Vagina (tissue), 2 donors: ENCODE data around the gene BSND. TPM values are rescaled to one million over a fixed set of nuclear protein-coding genes. Genes with fewer than 3 reads are reported as not detected.
"Not testable (repeated sequence)": the region's sequence is repeated elsewhere in the genome, so short reads cannot be mapped to it uniquely, and the experiment has no call there.

Experiments used
- DNase-seq, 2 donors: peaks; one replicate each; pipeline ENCODE4 v3.0.0-alpha.2; 2017; ENCODE audit errors: extremely low spot score in 2 of 2
- H3K27ac ChIP-seq: fragments of 200-600 bp; sonication (generic); one replicate; pipeline ENCODE4 v1.5.1; 2019
- H3K27me3 ChIP-seq: fragments of 200-600 bp; sonication (generic); one replicate; pipeline ENCODE4 v1.5.1; 2019
- H3K36me3 ChIP-seq, 2 donors: fragments of 200-600 bp; sonication (generic); one replicate each; pipeline ENCODE4 v1.5.1; 2017 to 2019
- H3K4me1 ChIP-seq: fragments of 200-600 bp; sonication (generic); one replicate; pipeline ENCODE4 v1.5.1; 2019
- H3K4me3 ChIP-seq, 2 donors: fragments of 200-600 bp; sonication (generic); 1 replicate in 1 of 2; 2 replicates in 1 of 2; pipeline ENCODE4 v1.5.1; 2016 to 2019
- H3K9me3 ChIP-seq: fragments of 200-600 bp; sonication (generic); one replicate; pipeline ENCODE4 v1.5.1; 2019
- POLR2A ChIP-seq, 2 donors: fragments of 450-650 bp; IDR thresholded peaks; one replicate each; pipeline ENCODE4 v1.6.1; 2017; ENCODE audit warnings: antibody characterized with exemption in 2 of 2, mild to moderate bottlenecking in 2 of 2, moderate library complexity in 2 of 2
- POLR2AphosphoS5 ChIP-seq, 2 donors: sonication (generic); formaldehyde crosslinking; IDR thresholded peaks; one replicate each; pipeline ENCODE4 v1.9.0; 2017; ENCODE audit warnings: antibody characterized with exemption in 2 of 2, mild to moderate bottlenecking in 2 of 2, low read depth in 1 of 2; ENCODE audit not compliant: insufficient read depth in 1 of 2
- intact Hi-C: fragments of 100-400 bp; cut with DNase I; formaldehyde crosslinking; loops from one replicate; pipeline ENCODE4 v1.15.1; 2023
- total RNA-seq: library from RNA; depleted of rRNA; stranded (reverse); fragments of >200 nt; gene quantifications from one replicate; pipeline ENCODE4 v1.2.3, GENCODE V29; 2016
- TF ChIP-seq, protein P1 (sequence below), 3 experiments: fragments of 450-650 bp in 2 of 3; fragments of 200-600 bp in 1 of 3; sonication (generic) in 1 of 3; IDR thresholded peaks; one replicate each; pipeline ENCODE4 v1.5.1; 2017 to 2019; ENCODE audit warnings: antibody characterized with exemption in 3 of 3, mild to moderate bottlenecking in 2 of 3, moderate library complexity in 2 of 3

BSND gene
- total RNA-seq, 1 donor from 2014 or later: not detected

DNA sequence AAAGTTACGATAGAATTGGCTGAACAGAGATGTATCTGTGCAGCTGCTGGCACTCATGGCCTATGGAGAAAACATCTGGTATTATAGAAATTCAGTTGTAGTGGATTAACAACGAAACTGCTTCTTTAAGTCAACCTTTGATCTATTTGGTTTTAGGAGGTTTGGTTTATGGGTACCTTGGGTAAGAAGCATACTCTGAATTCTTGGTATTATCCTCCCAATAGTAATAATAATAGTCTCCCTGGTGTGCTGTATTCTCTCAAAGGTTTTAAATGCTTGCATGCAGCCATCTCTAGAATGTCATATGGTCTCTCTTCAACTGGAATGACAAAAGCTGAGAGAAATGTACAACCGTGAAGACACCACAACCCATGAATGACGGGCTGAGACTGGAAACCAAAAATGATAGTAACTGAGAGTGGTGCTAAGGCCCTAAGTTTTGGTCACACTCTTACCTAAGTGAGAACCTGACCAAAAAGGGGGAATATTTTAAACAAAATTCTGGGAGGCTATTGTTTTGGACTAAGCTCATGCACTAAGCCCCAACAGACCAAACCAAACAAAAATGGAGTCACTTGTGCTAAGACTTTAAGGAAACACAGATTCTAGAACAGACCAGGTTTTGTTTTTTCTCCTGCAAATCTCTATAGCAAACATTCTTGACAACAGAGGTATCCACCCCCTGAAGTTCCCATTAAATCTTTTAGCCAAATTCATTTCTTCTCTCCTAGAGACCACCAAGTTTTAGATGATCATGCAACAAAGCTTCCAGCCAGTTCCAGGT is 35.9 kb upstream of the BSND start:
- no peak overlapping the region for H3K4me3 ChIP-seq
- no peaks in the 10 kb centered on the region for H3K4me1 ChIP-seq
- no peak overlapping the region for H3K27ac ChIP-seq
- DNase-seq: no peak
- H3K36me3 ChIP-seq: no peaks in the 10 kb centered on the region
- no peaks in the 10 kb centered on the region for H3K27me3 ChIP-seq
- intact Hi-C loops: no loop called here
- H3K9me3 ChIP-seq: no peaks in the 10 kb centered on the region
- TF ChIP-seq POLR2AphosphoS5 (IDR thresholded peaks at IDR 0.05; ENCODE audit: insufficient read depth in 1 of 2, low read depth in 1 of 2) (no peak), POLR2A (IDR thresholded peaks at IDR 0.05) (no peak)
- TF ChIP-seq, protein P1, sequence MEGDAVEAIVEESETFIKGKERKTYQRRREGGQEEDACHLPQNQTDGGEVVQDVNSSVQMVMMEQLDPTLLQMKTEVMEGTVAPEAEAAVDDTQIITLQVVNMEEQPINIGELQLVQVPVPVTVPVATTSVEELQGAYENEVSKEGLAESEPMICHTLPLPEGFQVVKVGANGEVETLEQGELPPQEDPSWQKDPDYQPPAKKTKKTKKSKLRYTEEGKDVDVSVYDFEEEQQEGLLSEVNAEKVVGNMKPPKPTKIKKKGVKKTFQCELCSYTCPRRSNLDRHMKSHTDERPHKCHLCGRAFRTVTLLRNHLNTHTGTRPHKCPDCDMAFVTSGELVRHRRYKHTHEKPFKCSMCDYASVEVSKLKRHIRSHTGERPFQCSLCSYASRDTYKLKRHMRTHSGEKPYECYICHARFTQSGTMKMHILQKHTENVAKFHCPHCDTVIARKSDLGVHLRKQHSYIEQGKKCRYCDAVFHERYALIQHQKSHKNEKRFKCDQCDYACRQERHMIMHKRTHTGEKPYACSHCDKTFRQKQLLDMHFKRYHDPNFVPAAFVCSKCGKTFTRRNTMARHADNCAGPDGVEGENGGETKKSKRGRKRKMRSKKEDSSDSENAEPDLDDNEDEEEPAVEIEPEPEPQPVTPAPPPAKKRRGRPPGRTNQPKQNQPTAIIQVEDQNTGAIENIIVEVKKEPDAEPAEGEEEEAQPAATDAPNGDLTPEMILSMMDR (IDR thresholded peaks at IDR 0.05): no peak

DNA sequence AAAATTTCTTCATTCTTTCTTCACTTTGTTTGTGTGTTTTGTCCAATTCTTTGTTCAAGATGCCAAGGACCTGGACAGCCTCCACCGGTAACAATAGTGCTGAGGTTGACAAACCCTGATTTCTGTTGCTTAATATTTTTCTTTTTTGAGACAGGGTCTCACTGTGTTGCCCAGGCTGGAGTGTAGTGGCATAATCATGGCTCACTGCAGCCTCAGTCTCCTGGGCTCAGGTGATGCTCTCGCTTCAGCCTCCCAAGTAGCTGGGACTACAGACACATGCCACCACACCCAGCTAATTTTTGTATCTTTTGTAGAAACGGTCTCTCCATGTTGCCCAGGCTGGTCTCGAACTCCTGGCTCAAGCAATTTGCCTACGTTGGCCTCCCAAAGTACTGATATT is 34.9 kb upstream of the BSND start:
- H3K27me3 ChIP-seq, DNase-seq, H3K4me3 ChIP-seq, intact Hi-C loops, H3K9me3 ChIP-seq, H3K27ac ChIP-seq, H3K36me3 ChIP-seq, H3K4me1 ChIP-seq: not testable (repeated sequence)

DNA sequence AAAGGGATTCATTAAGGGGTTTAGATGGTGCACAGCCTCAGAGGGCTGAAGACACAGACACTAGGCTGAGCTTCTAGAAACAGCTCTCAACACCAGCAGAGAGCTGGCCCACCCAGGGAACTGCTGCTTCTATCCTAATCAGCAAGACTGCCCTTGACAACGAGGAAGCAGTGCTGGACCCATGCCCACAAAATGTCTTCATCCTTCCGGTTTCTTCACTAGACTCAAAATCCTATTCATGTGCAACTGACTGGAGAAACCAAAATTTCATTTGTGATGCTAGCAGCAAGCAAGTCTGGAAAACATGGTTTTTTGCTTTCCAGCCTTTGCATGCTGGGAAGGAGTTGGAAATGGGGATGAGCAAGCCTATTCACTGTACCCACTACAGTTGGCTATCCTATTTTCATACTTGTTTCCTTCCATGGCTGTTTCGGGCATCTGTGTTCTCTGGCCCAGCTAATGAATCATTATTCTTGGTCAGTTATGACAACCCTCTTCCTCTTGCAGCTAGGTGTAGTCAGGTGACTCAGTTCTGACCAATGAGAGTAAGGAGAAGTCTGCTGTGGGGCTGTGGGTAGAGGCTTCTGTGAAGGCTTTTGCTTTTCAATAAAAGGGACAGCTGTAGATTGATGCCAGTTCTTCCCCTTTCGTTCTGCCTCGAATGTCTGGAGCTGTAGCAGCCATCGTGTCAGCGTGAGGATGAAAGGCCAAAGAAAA is 33.0 kb upstream of the BSND start:
- no peaks in the 10 kb centered on the region for H3K9me3 ChIP-seq
- DNase-seq: no peak

DNA sequence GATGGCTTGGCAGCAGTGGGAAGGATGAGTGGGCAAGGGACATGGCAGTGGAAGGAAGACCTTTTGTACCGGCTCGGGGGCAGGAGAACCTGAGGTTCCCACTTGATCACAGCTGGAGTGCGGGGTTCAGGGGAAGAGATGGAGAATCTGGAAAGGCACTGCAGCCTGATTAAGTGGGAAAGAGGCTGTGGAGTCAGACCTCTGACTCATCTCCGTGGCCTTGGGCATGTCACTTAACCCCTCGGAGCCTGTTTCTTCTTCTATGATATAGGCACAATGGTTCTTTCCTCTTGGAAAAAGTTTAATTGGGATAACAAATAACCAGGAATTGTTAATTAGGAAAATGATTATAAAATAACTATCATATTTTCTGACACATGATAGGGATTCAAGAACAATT is 31.4 kb upstream of the BSND start:
- Histone ChIP-seq H3K4me3 (no peak overlapping the region), H3K27me3 (no peaks in the 10 kb centered on the region), H3K27ac (no peak overlapping the region), H3K36me3 (no peaks in the 10 kb centered on the region), H3K4me1 (no peaks in the 10 kb centered on the region), H3K9me3 (no peaks in the 10 kb centered on the region)
- intact Hi-C loops: no loop called here
- TF ChIP-seq, protein P1 (IDR thresholded peaks at IDR 0.05): no peak
- TF ChIP-seq POLR2AphosphoS5 (IDR thresholded peaks at IDR 0.05; ENCODE audit: insufficient read depth in 1 of 2, low read depth in 1 of 2) (no peak), POLR2A (IDR thresholded peaks at IDR 0.05) (no peak)
- DNase-seq: no peak

More for the DNA sequence above, 33.0 kb upstream of the BSND start:
- no peak overlapping the region for H3K27ac ChIP-seq
- intact Hi-C loops: no loop called here
- H3K4me3 ChIP-seq: no peak overlapping the region
- TF ChIP-seq POLR2AphosphoS5 (IDR thresholded peaks at IDR 0.05; ENCODE audit: insufficient read depth in 1 of 2, low read depth in 1 of 2) (no peak), POLR2A (IDR thresholded peaks at IDR 0.05) (no peak)
- TF ChIP-seq, protein P1 (IDR thresholded peaks at IDR 0.05): no peak
- H3K4me1 ChIP-seq: no peaks in the 10 kb centered on the region
- no peaks in the 10 kb centered on the region for H3K27me3 ChIP-seq
- H3K36me3 ChIP-seq: no peaks in the 10 kb centered on the region

DNA sequence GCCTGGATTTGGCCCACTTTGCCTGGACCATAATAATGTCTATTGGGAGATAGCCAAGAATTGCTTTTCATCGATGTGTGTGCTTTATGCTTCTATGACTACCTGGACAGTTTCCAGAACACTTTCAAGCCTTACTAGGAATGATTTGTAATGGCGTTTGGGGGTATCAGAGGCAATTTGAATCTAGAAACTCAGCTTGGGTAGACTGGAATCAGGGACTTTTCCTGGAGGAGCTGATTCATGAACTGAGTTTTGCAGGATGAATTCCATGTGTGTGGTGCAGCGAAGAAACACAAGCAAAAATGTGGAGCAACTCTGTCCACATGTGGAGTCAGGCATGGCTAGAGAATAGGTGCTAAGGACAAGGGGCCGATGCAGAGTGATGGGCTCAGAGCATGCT is 30.2 kb upstream of the BSND start:
- Histone ChIP-seq H3K4me1 (no peaks in the 10 kb centered on the region), H3K27ac (no peak overlapping the region), H3K9me3 (no peaks in the 10 kb centered on the region), H3K36me3 (no peaks in the 10 kb centered on the region), H3K27me3 (no peaks in the 10 kb centered on the region), H3K4me3 (no peak overlapping the region)
- intact Hi-C loops: no loop called here
- DNase-seq: no peak
- TF ChIP-seq POLR2AphosphoS5 (IDR thresholded peaks at IDR 0.05; ENCODE audit: insufficient read depth in 1 of 2, low read depth in 1 of 2): no peak
- TF ChIP-seq POLR2A (IDR thresholded peaks at IDR 0.05): no peak

DNA sequence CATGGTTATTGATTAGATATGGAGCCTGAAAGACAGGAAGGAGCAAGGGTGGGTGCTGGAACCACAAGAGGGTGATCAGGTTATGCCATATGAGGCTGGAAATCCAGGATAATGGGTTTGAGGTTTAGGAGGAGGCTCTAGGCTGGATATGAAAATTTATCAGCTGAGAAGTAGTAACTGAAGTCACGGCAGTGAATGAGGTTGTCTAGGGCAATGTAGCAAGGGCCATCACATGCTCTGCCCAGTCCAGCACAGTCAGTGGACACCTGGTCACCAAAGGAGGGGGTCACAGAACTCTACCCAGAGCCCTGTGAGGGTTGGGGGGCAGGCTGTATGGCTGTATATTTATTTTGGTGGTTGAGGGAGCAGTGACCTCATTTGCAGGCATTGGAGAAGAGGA is 28.9 kb upstream of the BSND start:
- H3K4me3 ChIP-seq: no peak overlapping the region
- H3K27me3 ChIP-seq: no peaks in the 10 kb centered on the region
- DNase-seq: peak in 1 of 2 donors; percentile 61
- intact Hi-C loops: no loop called here
- H3K4me1 ChIP-seq: no peaks in the 10 kb centered on the region
- H3K9me3 ChIP-seq: no peaks in the 10 kb centered on the region
- TF ChIP-seq POLR2AphosphoS5 (IDR thresholded peaks at IDR 0.05; ENCODE audit: insufficient read depth in 1 of 2, low read depth in 1 of 2) (no peak), POLR2A (IDR thresholded peaks at IDR 0.05) (no peak)
- TF ChIP-seq, protein P1 (IDR thresholded peaks at IDR 0.05): no peak
- H3K36me3 ChIP-seq: no peaks in the 10 kb centered on the region
- no peak overlapping the region for H3K27ac ChIP-seq
